HEK293 (cell line): Measurements from ENCODE around the gene SEMA3F.

Source experiments
- RBAK ChIP-seq: fragments of 450-650 bp; formaldehyde crosslinking; IDR thresholded peaks from 2 replicates; pipeline ENCODE4 v1.5.1; 2016; ENCODE audit warnings: missing biosample characterization, missing genetic modification characterization
- SP2 ChIP-seq: fragments of 450-650 bp; formaldehyde crosslinking; IDR thresholded peaks from 2 replicates; pipeline ENCODE4 v1.5.1; 2016; ENCODE audit warnings: missing biosample characterization, missing genetic modification characterization
- ZNF133 ChIP-seq: fragments of 450-650 bp; formaldehyde crosslinking; IDR thresholded peaks from 2 replicates; pipeline ENCODE4 v1.5.1; 2016; ENCODE audit warnings: missing biosample characterization, missing genetic modification characterization
- ZNF157 ChIP-seq: fragments of 450-650 bp; formaldehyde crosslinking; IDR thresholded peaks from 2 replicates; pipeline ENCODE4 v1.5.1; 2016; ENCODE audit warnings: missing biosample characterization, missing genetic modification characterization
- ZNF433 ChIP-seq: fragments of 450-650 bp; formaldehyde crosslinking; IDR thresholded peaks from 2 replicates; pipeline ENCODE4 v1.5.1; 2016; ENCODE audit warnings: missing biosample characterization, missing genetic modification characterization, low read depth
- ZNF510 ChIP-seq: fragments of 450-650 bp; formaldehyde crosslinking; IDR thresholded peaks from 2 replicates; pipeline ENCODE4 v1.5.1; 2018; ENCODE audit warnings: mild to moderate bottlenecking, missing genetic modification characterization, missing biosample characterization; ENCODE audit not compliant: insufficient replicate concordance
- ZNF670 ChIP-seq: fragments of 450-650 bp; formaldehyde crosslinking; IDR thresholded peaks from 2 replicates; pipeline ENCODE4 v1.5.1; 2016; ENCODE audit warnings: missing biosample characterization, missing genetic modification characterization, low read depth
- TF ChIP-seq, protein P1 (sequence below): fragments of 450-650 bp; formaldehyde crosslinking; IDR thresholded peaks from 2 replicates; pipeline ENCODE4 v1.5.1; 2016; ENCODE audit warnings: missing biosample characterization, missing genetic modification characterization

DNA sequence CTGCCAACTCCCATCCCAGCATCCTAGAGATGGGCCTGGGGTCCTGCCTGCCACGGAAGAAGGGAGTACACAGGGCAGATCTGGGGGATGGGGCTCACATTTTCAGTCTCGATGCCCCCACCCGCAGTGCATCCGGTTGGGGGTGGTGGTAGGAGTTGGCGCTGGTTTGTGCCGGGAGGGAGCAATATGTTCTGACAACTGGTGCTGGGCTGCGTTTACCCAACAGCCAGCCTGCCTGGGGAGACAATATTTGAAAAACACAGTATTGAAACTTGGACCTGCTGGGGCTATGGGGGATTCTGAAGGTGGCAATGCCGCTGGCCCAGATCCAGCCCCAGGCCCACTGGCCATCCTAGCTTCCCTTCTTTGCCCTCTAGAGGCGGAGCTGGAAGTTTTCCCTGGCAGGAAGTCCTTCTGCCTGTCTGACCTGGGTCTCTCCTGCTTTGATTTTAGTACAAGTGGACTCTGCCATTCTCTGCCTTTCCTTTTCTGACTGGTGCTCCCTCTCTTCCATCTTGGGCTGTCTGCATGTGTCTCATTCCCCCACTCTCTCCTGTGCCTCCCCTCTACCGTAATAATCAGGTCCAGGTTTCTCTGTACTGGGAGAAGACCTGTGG is 3.5 kb downstream of the SEMA3F start:
- TF ChIP-seq, protein P1, sequence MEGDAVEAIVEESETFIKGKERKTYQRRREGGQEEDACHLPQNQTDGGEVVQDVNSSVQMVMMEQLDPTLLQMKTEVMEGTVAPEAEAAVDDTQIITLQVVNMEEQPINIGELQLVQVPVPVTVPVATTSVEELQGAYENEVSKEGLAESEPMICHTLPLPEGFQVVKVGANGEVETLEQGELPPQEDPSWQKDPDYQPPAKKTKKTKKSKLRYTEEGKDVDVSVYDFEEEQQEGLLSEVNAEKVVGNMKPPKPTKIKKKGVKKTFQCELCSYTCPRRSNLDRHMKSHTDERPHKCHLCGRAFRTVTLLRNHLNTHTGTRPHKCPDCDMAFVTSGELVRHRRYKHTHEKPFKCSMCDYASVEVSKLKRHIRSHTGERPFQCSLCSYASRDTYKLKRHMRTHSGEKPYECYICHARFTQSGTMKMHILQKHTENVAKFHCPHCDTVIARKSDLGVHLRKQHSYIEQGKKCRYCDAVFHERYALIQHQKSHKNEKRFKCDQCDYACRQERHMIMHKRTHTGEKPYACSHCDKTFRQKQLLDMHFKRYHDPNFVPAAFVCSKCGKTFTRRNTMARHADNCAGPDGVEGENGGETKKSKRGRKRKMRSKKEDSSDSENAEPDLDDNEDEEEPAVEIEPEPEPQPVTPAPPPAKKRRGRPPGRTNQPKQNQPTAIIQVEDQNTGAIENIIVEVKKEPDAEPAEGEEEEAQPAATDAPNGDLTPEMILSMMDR (tag by site-specific recombination) = no peak
- TF ChIP-seq RBAK (no peak), ZNF670 (tag by site-specific recombination) (no peak), ZNF133 (no peak), ZNF510 (no peak), SP2 (tag by site-specific recombination) (no peak), ZNF157 (tag by site-specific recombination) (no peak), ZNF433 (no peak)
